CMK (cell line): ENCODE data around the gene CACNB2.
"Not testable (repeated sequence)": the region's sequence is repeated elsewhere in the genome, so short reads cannot be mapped to it uniquely, and the experiment has no call there.

Source experiments
- DNase-seq: peaks from one replicate; pipeline ENCODE4 v3.0.0-alpha.2; 2010; ENCODE audit warnings: low read depth

The CACNB2 gene

DNA sequence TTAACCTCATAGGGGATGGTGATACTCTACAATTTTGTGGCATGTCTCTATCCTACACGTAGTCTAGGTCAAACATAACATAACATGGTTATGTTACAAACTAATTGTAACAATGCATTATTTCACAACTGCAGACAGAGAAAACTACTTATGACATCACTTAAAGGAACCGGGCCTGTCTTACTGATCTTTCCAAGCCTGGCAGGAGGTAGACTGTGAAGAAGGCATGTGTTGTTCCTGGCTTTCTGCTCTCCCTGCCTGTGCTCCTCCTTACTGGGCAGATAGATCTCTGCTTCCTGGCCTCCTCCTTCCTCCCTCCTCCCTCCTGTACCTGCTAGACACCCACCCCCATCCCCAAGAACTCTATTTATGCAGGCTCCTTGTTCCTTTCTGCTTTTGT lies 5.4 kb downstream of the CACNB2 start:
- DNase-seq, result no peak

DNA sequence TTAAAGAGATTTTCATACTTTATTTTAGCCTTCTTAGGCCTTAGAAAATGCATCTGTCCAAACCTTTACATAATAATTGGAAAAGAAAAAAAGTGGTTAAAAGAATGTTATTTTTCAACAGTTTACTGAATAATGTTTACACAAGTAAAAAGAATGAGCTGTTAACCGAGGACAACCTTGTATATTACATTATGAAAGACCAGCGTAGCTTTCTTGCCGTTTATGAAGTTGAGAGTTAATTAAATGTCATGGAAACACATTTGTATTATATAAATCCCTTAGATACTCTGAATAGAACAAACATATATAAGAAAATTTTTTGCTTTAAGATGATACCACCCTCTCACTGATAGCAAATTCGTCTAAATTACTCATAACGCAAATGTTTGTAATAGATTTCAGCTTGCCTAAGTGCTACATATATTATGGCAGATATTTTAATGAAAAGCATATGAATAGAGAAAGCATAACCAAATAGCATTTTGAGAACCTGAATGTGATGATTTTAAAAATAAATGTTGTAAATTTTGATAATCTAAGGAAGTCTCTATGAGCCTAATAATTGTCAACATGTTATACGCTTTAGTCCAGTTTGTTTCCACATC lies 9.1 kb downstream of the CACNB2 start:
- no peak for DNase-seq

DNA sequence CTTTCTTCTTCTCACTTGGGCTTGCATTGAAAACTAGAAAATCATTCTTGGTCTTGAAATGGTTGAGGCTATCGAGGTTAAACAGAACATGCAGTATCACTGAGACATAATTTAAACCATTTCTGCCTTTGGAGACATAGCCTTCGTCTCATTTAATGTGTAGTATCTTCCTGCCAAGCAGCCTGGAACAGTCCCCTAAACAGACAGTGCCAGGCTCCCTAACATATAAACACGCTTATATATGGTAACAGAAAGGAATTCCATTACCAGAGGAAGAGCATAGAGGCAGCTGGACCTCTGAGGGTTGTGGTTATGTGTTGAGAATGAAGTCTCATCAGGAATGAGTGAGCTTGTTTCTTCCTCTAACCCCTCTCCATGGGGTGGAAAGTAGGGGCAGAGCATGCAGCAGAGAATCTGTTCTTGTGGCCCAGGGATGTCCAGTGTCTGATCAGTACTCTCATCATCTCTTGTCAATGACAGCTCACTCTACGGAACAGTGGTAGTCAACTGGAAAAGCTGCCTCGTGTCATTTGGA lies 11.2 kb downstream of the CACNB2 start:
- DNase-seq, result no peak

DNA sequence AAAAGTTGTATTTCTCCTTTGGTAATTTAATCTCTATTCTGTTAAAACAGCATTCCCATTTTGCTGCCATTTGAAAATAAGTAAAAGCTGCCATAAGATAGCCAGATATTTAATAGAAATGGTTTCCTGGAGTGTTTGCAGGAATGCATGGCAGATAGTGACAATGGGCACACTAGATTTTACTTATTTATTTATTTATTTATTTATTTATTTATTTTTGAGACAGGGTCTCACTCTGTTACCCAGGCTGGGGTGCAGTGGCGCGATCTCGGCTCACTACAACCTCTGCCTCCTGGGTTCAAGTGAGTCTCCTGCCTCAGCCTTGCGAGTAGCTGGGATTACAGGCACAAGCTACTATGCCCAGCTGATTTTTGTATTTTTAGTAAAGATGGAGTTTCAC lies 13.2 kb downstream of the CACNB2 start:
- not testable (repeated sequence) for DNase-seq

DNA sequence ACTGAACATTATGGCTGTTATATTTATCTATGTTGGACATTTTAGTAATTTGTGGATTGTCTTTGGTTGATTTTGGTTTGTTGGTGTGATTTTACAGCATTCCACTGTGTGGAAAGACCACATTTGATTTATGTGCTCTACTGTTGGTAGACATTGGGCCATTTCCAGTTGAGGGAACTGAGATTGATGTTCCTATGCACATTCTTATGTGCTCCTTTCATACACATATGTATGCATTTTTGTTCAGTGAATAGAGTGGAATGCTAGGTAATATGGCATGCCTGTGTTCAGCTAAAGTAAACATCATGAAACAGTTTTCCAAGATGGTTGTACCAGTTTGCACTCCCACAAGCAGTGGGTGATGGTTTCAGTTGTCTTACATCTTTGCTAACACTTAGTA lies 15.1 kb downstream of the CACNB2 start:
- DNase-seq, result no peak

DNA sequence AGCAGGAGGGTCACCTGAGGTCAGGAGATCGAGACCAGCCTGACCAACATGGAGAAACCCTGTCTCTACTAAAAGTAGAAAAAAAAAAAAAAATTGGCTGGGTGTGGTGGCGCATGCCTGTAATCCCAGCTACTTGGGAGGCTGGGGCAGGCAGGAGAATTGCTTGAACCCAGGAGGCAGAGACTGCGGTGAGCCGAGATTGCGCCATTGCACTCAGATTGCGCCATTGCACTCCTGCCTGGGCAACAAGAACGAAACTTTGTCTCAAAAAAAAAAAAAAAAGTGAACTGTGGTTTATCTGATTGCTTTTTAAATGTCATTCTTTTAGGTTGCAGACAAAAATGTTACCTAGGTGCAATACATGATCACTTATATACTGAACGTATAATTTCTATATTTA lies 16.6 kb downstream of the CACNB2 start:
- not testable (repeated sequence) for DNase-seq

DNA sequence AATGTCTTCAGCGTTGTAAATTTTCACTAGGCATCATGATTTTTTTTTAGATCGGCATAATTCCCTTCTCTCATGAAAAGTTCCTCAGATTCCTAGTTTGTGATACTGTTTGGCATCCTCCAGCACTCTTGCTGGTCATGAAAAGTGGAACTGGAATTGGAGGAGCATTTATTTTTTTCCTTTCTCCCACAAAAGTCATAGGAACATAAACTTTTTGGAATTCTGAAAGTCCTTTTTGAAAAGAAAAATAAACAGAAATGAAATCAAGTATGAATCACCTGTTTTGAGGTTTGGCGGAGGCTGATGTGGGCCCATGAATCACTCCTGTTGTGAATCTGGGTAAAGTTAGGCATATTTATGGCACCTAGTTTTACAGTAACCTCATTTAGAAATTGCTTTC lies 17.7 kb downstream of the CACNB2 start:
- DNase-seq, result no peak

DNA sequence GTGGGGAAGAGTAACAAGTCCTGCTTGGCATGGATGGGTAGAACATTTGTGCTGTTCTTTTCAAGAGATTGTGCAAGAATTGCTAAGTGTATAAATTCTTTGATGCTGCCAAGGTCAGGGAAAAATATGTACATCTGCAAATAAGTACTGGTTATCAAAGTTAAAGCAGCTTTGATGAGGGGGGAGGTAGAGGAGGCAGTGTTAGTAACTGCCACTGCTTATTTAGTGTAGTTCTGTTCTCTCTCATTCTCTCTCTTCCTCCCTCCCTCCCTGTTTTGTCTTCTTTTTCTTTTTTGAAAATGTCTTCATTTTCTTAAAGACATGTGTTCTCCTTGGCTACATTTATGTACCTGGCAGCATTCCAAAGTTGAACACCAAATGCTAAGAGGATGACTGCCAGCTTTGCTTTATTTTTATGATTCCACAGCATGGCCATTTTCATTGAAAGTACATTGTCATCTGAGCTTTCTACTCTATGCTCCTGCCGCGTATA lies 18.6 kb downstream of the CACNB2 start:
- DNase-seq, result no peak

DNA sequence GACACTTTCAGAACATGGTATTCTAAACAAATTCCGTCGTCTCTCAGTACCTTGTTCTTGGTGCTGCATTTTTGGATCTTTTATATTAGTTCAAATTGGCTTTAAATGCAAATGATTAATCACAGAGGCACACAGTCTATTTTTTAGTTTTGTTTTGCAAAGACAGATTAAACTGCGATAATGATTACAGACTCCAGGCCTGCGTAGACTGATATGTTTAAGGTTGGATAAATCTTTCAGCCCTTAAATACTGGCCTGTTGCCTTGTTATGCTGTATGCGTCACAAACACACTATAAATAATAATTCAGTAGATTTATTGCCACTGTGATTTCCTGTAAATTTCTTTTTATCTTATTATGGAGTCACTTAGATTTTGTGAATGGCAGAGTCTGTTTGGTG lies 19.3 kb downstream of the CACNB2 start:
- DNase-seq, result no peak

DNA sequence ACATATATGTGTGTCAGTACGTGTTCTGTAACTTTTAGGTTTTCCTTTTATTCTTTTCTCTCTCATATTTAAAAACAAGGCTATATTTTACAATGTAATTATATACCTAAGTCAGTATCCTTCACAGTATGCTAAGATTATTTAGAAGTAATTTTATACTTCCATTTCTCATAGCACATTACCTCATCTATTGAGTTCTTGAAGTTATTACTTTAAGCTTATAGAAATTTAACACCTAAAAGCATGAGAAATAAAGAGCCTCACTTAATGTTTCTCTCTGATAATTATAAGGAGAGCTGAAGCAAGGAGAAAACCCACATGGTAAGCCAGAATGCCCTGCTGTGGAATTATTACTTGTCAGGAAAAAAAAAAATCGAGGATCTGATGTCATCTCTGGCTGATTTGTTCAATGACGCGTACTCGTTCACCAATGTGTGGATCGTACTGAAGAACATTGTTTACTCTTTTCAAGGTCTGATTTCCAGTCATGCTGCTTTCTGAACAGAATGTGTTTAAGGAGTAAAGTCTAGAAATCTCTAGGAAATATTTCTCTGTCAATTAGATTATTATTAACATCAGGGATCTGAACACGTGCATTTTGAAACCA lies 21.9 kb downstream of the CACNB2 start:
- DNase-seq, result no peak

DNA sequence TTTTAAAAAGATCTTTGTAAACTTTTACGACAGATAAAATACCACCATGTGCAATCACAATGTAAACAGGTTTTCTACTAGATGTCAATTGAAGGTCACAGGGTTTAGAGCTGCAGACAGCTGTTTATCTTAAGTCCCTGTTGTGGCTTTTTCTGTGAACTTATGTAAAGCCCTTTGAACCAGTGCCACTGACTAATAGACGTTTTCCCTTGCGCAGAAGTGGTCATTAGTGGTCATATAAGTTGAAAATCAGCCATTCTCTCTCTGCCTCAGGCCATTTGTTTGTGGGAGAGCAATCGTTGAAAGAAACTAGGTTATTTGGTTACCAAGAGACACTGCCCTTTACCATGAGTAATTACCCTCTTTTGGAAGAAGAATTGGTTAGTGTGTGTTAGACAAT lies 23.9 kb downstream of the CACNB2 start:
- no peak for DNase-seq

DNA sequence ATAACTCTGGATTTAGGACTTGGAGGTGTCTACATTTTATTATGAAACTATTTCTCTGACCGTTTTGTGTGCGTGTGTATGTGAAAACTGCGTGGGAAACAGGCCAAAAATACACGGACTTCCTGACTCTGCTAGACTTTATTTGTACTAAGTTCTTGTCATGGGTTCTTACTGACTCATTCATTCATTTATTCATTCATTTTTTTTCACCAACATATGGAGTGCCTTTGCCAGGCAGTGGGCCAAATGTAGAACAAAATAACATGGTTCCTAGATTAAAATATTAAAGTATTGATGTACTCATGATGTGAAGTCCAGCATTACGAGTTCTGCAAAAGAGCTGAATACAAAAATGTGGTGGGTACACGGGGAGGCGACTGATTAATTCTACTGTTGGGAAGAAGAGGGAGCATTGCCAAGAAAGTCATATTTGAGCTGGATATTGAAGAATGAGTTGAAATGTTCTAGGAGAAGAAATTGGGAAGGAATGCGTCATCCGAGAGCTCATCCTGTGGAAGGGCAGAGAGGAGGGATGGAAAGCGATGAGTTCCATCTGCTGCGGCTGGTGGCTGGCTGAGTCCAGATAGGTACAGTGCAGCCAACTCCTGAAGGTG lies 24.6 kb downstream of the CACNB2 start:
- DNase-seq, result no peak

DNA sequence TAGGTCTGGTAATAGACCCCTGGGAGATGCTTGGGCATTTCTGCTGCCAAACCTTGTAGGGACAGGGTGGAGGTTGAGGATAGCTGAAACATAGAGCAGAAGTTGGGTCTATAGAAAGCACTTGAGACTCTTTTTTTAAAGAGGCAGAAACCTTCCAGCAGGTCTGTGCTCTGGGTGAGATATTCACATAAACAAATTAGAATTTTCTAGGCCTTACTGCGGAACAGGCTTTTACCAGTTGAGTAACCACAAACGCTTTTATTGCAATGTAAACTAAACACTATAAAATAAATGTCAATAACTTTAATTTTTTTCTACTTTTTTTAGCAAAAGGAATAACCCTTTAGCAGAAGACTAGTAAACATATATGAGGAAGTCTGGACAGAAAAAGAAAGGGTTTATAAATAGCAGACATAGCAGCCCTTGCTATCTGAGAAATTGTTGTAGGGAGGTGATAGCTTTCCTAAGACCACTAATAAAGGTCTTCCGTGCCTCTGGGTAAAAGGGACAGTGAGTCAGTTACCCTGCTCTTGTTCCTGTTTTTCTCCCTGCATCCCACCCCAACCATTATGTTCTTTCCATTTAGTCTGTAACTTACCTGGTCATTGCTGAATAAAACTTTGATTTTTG lies 38.7 kb downstream of the CACNB2 start:
- DNase-seq, result no peak

DNA sequence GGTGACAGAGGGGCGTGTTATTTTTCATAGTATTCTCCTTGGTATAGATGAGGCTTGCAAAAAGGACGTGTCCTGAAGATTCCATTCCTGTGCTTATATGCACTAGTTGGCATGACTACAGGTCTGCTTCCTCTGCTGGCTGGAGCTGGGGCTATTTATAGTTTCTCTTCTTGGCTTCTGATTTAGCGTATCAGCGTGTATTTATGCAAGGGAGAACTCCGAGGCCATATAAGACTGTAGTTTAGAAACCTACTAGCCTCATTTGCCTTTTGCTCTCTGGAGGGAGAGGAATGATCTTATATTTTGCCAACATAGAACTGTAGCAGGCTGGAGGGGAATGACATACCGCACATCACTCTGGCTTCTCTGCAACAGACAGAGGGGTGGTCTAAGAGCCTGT lies 39.7 kb downstream of the CACNB2 start:
- no peak for DNase-seq

DNA sequence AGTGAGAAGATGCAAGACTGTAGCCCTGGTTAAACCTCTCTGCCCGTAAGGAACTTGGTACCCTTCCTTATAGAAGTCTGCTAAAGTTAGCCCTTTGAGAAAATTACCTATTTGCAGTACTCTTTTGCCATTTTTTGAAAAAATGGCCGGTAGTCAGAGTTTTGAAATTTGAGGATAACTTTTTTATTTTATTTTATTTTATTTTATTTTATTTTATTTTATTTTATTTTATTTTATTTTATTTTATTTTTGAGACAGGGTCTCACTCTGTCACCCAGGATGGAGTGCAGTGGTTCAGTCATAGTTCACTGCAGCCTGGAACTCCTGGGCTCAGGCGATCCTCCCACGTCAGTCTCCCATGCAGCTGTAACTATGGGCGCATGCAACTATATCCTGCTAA lies 41.2 kb downstream of the CACNB2 start:
- not testable (repeated sequence) for DNase-seq

DNA sequence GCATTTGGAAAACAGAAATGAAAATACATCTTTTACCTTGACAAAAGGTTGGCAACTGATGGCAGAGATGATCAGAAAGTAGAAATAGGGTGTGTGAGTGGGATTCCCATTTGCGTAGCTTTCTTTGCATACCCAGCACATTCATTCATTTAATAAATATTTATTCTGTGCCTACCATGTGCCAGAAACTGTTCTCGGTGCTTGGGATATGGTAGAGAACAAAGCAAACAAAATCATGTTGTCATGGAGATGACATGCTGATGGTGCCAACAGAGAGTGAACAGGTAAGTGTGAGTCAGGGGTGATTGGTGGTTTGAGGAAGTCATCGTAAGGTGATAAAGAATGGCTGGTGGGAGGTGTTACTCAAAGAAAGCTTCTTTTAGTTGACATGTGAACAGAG lies 45.4 kb downstream of the CACNB2 start:
- DNase-seq, result no peak

DNA sequence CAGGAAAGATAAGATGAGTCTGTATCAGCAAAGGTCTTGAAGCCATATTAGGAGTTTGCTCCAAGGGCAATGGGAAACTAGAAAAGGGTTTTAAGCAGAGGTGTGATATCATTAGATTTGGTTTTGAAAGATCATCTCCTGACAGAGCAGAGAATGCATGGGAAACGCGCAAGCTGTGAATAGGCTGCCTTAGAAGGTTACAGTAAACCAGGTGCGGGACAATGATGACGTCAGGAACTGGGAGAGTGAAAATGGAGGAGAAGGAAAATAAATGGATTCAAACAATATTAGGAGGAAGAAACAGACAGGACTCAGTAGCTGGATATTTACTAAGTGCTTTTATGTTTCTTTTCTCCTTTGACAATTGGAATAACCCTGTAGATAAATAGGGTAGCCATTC lies 50.6 kb downstream of the CACNB2 start:
- no peak for DNase-seq

DNA sequence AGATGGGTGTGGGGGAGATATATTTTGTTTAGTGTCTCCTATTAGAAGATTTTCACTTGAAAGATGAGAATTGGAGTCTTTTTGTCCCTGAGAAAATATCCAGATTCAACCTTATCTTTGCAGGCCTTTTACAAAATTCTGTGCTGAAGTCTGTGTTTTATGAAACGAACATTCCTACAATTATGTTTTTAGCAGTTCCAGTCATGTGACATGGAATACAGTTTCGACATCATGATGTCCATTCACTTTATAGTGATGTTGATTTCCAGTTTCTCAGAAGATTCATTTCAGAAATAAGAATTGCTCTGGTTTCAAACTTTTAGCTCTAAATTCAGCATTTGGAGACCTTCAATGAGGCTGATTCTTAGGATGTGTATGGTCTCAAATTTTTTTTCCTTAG lies 54.4 kb downstream of the CACNB2 start:
- no peak for DNase-seq

DNA sequence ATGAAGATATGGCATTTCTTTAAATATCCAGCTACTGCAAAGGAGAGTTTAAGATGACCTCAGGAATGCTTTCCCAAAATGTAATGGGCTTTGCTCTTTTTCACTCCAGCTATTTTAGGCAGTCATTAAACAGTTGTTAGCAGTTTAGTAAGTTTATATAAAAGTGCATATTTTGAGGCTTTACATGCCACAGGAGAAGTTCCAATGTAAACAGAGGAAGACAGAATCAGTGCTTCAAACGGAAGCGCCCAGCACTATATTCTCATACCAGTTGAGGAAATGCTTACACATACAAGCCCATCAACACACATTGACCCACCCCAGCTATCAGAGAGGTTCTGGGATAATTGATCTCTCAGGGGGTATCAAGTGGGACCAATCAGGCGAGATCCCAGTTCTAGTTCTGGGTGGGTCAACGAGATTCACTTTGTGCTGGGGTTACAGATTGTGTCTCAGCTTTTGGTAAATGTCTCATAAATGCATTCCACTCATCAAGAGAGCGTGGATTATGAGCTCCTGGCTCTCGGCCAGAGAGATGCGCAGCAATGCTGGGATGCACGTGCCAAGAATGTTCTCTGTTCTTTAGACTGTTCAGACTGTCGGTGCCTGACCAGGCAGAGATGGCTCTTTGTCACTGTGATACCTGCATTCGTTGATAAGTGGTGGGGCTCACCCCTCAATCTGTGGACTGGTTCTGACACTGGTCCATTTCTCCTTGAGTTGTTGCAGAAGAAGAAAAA lies 55.0 kb downstream of the CACNB2 start:
- no peak for DNase-seq

DNA sequence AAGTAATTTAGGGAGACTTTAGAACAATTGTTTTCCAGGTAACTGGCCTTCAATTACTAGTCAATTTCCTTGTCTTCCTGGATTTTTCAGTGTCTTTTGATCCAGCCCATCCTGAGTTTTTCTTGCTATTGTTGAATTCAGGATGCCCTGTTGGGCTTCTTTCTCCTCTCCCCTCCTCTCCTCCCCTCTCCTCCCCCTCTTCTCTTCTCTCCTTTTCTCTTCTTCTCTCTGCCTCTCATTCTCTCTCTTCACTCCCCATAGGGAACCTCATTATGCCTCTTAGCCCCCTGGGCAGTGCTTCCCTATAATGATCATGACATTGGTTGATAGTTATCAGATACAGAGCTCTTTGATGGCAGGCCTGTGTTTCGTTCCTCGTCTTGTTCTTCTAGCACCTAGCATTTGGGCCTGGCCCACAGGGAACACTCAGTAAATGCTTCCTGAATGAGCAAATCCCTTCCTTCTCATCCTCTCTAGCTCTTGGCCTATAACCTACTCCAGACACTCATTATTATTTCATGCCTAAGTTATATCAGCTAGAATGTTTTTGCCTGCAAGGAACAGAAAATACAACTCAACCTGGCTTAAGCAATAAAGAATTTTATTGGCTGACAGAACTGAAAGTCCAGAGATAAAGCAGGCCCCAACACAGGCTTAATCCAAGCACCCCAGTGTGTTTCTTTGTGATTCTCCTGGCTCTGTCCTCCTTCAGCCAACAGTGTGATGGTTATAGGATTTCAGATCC lies 56.8 kb downstream of the CACNB2 start:
- DNase-seq, result no peak

DNA sequence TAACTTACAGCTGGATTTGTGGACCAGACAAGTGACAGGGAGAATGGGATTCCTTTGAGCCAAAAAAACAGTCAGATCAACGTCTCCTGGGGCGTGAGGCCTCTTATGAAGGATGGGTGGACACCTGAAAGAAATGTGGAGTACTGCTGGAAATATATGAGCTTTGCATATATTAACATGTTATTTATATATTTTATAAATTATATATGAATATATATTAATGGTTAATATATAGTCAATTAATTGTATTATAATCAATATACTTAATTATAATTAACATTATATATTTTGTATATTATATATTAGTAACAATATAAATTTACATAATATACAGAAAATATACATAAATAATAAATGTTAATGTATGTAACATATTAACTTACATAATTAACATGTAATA lies 57.5 kb downstream of the CACNB2 start:
- DNase-seq, result no peak

DNA sequence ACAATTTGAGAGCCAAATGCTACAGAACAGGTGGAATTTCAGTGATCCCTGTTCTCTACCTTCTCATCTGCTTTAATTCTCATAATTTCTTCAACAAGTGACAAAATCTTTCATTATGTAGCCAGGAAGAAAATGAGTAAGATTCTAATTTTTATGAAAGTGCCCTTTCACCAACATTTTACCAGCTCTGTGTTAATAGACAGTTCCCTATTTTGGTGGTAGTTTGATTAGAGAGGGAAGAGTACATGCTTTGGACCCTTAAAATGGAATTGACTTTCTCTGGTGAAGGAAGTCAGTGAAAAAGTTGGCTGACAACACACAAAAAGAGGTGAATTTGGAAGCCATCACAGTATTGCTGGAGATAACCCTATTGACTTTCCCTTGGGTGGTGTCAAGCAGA lies 61.7 kb downstream of the CACNB2 start:
- no peak for DNase-seq
